GM12872 (cell line): ENCODE measurements around the gene CCDC78.

Experiments
- TF ChIP-seq, protein P1 (sequence below): IDR thresholded peaks from 3 replicates; pipeline ENCODE4 v1.5.1; 2011; ENCODE audit warnings: low read depth, mild to moderate bottlenecking, low read length, moderate library complexity; ENCODE audit not compliant: insufficient read depth

CCDC78 gene

DNA sequence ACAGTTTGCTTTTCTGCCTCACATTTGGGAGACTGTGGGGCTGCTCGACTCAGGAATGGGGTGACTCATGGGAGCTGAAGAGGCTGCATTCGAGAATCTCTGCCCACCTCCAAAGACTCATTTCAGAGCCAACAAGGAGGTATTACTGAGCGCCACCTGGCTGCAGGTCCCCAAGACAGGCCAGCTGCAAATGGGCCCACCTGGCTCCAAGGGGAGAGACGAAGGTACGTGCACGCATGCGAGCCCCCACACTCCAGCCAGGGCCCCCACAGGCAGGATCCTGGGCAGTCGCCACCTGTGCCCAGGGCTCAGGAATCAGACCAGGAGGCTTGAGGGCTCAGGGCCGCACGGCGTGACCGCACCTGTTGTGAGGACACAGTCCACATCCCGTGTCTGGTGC is 6.7 kb upstream of the CCDC78 start:
- TF ChIP-seq, protein P1, sequence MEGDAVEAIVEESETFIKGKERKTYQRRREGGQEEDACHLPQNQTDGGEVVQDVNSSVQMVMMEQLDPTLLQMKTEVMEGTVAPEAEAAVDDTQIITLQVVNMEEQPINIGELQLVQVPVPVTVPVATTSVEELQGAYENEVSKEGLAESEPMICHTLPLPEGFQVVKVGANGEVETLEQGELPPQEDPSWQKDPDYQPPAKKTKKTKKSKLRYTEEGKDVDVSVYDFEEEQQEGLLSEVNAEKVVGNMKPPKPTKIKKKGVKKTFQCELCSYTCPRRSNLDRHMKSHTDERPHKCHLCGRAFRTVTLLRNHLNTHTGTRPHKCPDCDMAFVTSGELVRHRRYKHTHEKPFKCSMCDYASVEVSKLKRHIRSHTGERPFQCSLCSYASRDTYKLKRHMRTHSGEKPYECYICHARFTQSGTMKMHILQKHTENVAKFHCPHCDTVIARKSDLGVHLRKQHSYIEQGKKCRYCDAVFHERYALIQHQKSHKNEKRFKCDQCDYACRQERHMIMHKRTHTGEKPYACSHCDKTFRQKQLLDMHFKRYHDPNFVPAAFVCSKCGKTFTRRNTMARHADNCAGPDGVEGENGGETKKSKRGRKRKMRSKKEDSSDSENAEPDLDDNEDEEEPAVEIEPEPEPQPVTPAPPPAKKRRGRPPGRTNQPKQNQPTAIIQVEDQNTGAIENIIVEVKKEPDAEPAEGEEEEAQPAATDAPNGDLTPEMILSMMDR = no peak

DNA sequence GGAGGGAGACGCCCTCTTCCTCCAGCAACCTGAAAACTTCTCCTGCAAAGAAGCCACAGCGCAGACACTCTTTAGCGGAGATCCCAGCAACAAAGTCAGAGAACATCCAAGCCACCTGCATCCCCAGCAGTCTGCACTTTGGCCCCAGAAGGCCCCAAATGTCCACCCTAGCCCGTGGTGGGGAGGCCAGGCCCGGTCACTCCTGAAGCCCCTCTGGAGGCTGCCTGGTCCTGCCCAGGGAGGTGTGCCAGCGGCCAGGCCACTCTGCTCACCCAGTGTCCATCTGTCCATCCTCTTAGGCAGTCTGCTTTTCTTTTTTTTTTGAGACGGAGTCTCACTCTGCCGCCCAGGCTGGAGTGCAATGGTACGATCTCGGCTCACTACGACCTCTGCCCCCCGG is 6.1 kb upstream of the CCDC78 start:
- TF ChIP-seq, protein P1 = no peak

DNA sequence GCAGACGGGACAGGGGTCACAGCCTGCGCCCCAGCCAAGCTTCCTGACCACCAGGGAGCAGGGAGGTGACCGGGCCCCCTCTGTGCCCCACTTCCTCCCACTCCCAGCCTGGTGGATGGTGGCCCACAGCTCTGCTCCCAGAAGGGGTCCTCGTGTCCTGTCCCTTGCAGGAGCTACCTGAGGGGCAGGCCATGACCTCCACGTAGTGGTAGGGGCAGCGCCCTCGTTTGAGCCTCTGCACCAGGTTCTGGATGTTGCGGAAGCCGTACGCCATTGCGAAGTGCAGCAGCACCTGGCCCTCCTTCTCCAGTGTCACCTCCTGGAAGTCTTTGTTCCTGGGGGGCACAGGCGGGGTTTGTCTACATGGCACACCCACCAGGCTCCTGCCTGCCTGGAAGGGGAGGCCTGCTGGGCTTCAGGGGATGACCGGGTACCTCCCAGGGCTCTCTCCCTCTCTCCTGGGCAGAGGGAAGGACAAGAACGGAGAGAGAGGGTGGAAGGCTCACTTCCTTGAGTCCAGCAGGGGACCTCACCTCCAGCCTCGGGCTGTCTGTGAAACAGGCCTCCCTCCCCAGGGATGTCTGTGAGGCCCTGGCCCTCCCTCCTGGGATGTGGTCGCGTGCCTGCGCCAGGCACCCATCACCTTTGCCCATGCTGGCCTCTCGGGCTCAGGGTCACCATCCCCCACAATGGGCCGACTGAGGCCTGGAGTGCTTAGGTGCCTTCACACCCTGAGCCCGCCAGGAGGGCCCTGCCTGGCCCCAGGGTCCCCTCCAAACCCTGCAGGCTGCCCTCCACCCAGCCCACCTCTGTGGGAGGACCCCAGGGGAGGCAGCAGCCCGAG is 4.6 kb upstream of the CCDC78 start:
- TF ChIP-seq, protein P1 = no peak

DNA sequence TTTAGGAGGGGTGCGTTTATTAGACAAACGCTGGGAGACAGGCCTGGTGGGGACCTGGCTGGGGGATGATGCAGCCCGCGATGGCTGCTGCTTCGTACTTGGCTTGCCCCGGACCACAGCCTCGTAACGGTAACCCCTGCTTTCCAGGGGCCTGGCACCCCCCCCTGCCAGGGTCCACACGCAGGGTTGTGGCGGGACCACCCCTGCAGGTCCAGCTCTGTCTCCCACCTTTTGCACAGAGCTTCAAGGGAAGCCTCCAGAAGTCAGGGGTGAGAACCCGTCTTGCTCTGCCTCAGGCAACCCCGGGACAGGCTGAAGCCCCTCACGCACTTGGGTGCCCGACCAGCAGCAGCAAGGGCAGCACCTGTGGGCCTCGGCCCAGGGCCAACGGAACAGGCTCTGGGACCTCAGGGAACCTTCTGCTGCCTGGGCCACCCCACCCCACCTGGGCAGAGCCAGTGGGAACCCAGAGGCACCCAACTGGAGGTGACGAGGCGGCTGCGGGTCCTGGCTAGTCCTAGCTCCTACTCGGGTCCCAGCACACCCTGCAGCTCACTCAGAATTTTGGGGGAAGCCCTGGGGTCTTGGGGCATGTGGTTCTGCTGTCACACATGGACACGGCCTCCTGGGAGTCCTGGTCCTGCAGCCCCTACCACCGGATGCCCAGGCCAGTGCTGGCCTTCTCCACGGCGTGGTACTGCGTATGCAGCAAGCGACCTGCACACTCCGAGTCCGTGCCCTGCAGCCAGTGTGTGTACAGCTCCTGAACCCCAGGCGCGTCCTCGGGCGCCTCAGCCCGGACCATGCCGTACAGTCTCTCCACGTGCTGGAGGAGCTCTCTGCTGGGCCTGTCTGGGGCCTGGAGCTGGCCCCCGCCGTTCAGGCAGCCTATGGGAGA is 3.8 kb upstream of the CCDC78 start:
- TF ChIP-seq, protein P1 = no peak

DNA sequence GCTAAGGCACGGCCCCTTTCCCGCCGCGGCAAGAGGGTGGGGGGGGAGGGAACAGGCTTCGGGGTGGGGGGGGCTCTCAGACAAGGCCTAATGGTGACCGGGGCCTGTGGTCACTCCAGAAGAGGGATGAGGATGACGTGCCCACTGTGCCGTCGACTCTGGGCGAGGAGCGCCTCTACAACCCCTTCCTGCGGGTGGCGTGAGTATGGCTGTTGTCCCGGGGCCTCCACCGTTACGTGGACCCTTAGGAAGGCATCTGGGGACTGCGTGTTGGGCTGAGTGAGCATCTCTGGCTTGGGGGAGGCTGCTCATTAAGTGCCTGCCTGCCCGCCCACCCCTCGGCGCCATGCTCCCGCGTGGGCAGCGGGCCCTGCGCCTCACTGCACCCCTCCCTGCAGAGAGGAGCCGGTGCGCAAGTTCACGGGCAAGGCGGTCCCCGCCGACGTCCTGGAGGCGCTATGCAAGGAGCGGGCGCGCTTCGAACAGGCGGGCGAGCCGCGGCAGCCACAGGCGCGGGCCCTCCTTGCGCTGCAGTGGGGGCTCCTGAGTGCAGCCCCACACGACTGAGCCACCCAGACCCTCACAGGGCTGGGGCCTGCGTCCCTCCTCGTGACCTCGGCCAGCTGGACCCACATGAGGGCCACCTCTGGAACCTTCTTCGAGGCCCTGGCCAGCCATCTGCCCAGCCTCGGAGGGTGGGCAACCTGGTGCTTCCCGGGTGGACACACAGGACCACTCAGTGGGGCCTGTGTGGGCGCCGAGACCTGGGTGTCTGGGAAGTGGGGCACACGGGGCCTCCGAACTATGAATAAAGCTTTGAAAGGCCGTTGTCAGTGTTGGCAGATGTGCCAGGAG is 2.9 kb upstream of the CCDC78 start:
- TF ChIP-seq, protein P1 = no peak

DNA sequence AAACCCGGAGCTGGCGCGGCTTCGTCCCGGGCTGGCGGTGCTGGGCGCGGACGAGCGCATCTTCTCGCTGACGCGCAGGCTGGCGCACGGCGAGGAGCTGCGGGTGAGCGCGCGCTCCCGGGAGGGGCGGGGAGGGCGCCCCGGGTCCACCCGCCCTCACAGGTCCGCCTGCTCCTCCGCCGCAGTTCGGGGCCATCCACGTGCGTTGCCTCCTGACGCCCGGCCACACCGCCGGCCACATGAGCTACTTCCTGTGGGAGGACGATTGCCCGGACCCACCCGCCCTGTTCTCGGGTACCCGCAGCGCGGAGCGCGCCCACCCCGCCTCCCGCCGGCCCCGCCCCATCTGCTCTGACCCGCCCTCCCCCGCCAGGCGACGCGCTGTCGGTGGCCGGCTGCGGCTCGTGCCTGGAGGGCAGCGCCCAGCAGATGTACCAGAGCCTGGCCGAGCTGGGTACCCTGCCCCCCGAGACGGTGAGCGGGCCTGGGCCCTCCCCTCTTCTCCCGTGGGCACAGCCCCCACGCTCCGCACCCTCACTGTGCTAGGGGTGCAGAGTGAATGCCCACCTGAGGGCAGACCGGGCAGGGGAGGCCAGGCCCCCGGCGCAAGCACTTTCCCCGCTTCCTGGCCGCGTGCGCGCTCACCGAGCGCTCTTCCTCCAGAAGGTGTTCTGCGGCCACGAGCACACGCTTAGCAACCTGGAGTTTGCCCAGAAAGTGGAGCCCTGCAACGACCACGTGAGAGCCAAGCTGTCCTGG is 2.1 kb upstream of the CCDC78 start:
- TF ChIP-seq, protein P1 = no peak
